HFF-Myc (cell line): ENCODE data around the gene JARID2.

Experiments used
- DNase-seq: peaks from one replicate; pipeline ENCODE4 v3.0.0-alpha.2; 2011; ENCODE audit warnings: low read depth; ENCODE audit errors: extremely low read depth
- H3K4me3 ChIP-seq: replicated peaks from 2 replicates; pipeline ENCODE4 v1.5.1; 2011; ENCODE audit warnings: low read depth, mild to moderate bottlenecking, control low read depth, low read length
- TF ChIP-seq, protein P1 (sequence below): IDR thresholded peaks from 2 replicates; pipeline ENCODE4 v1.5.1; 2012; ENCODE audit warnings: mild to moderate bottlenecking, low read depth, low read length, control low read depth; ENCODE audit errors: missing control alignments

JARID2 gene

DNA sequence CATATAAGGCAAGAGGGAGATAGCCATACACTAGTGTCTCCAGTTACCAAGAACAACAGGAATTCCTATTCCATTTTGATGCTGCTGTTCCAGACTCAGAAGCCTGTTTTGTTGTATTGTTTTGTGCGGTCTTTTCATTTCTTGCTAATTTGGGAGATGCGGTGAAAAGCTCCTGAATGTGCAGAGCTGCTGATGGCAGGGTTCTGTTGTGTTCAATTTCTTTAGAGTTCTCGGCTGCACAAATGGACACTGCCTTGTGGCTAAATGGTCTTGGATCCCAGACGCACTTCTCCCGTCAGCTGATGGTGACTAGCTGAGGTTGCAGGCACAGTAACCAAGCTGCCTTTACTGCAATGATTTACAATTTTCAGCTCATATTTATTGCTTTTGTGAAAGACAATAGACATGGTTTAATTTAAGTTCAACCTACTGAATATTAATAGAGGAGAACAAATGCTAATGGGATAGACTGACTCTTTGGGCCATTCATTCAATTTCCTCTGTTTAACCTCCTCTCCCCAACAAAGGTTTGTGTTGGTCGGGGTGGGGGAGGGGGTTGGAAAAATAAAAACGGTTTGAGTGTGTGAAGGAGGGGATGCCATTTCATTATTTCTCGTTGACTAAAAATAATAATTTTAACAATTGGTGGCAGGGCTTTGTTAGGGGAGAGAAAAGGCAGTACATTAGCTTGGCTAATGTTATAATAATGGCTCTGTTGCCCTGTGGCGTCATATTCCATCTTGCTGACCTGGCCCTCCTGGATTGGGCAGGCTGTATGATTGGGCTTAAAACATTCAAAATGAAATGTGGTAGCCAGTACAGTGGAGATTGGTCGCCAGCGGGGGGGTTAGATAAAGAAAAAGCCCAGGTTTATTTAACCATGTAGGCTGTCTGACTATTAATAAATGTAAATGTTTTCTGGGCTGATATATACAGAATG lies 159.5 kb downstream of the JARID2 start:
- DNase-seq = no peak
- TF ChIP-seq, protein P1, sequence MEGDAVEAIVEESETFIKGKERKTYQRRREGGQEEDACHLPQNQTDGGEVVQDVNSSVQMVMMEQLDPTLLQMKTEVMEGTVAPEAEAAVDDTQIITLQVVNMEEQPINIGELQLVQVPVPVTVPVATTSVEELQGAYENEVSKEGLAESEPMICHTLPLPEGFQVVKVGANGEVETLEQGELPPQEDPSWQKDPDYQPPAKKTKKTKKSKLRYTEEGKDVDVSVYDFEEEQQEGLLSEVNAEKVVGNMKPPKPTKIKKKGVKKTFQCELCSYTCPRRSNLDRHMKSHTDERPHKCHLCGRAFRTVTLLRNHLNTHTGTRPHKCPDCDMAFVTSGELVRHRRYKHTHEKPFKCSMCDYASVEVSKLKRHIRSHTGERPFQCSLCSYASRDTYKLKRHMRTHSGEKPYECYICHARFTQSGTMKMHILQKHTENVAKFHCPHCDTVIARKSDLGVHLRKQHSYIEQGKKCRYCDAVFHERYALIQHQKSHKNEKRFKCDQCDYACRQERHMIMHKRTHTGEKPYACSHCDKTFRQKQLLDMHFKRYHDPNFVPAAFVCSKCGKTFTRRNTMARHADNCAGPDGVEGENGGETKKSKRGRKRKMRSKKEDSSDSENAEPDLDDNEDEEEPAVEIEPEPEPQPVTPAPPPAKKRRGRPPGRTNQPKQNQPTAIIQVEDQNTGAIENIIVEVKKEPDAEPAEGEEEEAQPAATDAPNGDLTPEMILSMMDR = no peak
- H3K4me3 ChIP-seq = no peak overlapping the region

DNA sequence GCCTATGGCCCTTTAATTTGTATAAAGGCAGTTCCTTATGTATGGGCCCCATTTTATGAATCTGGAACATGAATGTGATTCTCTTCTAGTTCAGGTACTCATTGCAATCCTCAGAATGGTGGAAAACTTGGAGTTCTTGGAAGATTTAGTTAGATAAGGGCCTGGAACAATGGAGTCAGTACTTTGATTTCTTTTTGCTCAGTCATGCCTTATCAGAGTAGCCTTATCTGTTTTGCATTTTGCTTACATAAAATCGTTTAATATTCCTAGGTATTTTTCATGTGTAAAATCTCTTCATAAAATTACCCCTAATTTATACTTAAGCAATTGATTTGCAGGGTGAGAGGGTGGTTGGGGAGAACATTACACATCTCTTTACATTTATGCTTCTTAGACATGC lies 160.6 kb downstream of the JARID2 start:
- TF ChIP-seq, protein P1 = no peak
- no peak for DNase-seq
- H3K4me3 ChIP-seq = no peak overlapping the region

DNA sequence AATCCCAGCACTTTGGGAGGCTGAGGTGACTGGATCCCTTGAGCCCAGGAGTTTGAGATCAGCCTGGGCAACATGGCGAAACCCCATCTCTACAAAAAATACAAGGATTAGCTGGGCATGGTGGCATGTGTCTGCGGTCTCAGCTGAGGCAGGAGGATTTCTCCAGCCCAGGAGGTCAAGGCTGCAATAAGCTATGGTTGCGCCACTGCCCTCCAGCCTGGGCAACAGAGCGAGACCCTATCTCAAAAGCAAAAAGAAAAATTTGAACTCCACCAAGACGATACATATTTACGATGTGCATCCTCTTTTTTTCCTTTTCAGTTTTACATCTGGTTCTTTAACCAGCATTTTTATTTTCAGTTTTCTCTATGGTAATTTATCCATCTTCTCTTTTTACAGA lies 162.1 kb downstream of the JARID2 start:
- H3K4me3 ChIP-seq = no peak overlapping the region
- TF ChIP-seq, protein P1 = no peak
- no peak for DNase-seq

DNA sequence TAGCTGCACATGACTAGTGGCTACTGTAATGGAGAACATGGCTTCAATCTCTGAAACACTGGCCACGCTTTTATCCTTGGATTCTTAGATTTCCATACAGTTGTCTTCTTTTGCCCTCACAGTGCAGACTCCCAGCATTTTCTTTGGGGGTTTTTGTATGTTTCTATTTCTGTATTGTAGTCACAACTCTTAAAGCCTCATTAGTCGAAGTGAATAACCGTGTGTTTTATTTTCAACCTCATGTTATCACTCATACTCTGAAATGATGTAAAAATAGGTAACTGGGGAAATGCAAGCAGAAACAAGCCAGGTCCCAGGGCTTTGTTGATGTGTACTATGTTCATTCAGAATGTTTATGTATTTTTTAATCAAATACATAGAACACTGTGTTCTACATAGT lies 162.9 kb downstream of the JARID2 start:
- TF ChIP-seq, protein P1 = no peak
- H3K4me3 ChIP-seq = no peak overlapping the region
- DNase-seq = no peak

DNA sequence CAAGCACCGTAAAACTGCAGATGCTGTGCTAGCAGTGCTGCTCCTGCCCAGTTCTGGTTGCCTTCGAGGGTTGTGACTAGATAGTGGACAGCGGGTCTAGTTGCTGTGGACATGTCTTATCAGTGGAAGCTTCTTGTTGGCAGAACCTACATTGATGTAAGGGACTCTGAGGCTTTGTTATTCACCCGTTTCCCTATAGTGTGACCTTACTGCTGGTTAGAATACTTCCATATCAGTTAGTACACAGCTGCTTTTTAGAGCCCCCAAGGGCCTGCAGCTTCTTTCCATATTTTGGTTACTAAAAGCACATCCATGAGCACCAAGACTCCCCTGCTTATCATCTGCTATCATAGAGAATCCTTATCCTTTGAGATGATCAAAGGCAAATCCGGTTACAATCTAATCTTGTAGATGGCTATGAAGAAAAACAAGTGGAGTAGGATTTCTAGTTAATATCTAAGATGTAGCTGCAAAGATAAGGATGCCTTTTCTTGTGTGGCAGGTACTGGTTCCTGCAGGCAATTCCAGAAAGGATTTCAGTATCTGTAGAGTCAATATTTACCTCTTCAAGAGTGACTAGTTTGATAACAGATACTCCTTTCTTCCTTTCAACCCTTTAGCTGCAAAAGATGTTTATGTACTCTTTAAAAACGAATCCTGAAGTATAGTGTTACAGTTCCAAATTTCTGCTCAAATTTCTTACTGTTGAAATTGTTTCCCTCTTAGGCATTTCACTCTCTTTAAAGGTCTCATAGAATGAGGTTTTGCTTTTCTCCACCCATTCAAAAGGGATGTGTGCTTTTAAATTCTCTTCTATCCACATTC lies 163.6 kb downstream of the JARID2 start:
- DNase-seq = no peak
- TF ChIP-seq, protein P1 = no peak
- no peak overlapping the region for H3K4me3 ChIP-seq

DNA sequence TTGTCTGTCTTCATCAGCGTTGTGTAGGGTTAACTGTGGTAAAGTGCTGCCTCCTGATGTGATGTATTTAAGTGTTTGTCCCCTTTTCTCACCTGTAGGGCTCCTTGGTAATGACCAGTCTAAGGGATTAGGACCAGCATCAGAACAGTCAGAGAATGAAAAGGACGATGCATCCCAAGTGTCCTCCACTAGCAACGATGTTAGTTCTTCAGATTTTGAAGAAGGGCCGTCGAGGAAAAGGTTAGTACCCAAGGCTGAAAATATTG lies 164.2 kb downstream of the JARID2 start:
- DNase-seq = no peak
- TF ChIP-seq, protein P1 = no peak
- no peak overlapping the region for H3K4me3 ChIP-seq
